ENCODE data around the gene OR6B2.

Gene OR6B2

GRCh38 chr2:240021488-240022104 lies 8.6 kb downstream of the OR6B2 start:
- TF ChIP-seq POLR2A (IDR thresholded peaks at IDR 0.05; ENCODE audit: low read length), result no peak
- no peak for TF ChIP-seq GATA1 (IDR thresholded peaks at IDR 0.05; ENCODE audit: low read depth, low read length)
- DNase-seq, result peak; percentile 67 to 80

GRCh38 chr2:240018071-240018750 lies 12.0 kb downstream of the OR6B2 start:
- TF ChIP-seq GATA1 (IDR thresholded peaks at IDR 0.05; ENCODE audit: low read depth, low read length) (no peak), POLR2A (IDR thresholded peaks at IDR 0.05; ENCODE audit: low read length) (no peak)
- no peak for DNase-seq

- DNase-seq, result no peak
- TF ChIP-seq GATA1 (IDR thresholded peaks at IDR 0.05; ENCODE audit: low read depth, low read length) (no peak), POLR2A (IDR thresholded peaks at IDR 0.05; ENCODE audit: low read length) (no peak)
These were observed 15.9 kb downstream of the OR6B2 start for GRCh38 chr2:240014327-240014726.

- TF ChIP-seq POLR2A (IDR thresholded peaks at IDR 0.05; ENCODE audit: low read length) (no peak), GATA1 (IDR thresholded peaks at IDR 0.05; ENCODE audit: low read depth, low read length) (no peak)
- DNase-seq, result peak in 1 of 2 experiments; percentile 3
These were observed 16.9 kb downstream of the OR6B2 start for GRCh38 chr2:240013343-240013742.

GRCh38 chr2:240002983-240003382 lies 27.2 kb downstream of the OR6B2 start:
- TF ChIP-seq POLR2A (IDR thresholded peaks at IDR 0.05; ENCODE audit: low read length) (no peak), GATA1 (IDR thresholded peaks at IDR 0.05; ENCODE audit: low read depth, low read length) (no peak)
- no peak for DNase-seq

GRCh38 chr2:240000671-240001070 lies 29.6 kb downstream of the OR6B2 start:
- TF ChIP-seq POLR2A (IDR thresholded peaks at IDR 0.05; ENCODE audit: low read length) (no peak), GATA1 (IDR thresholded peaks at IDR 0.05; ENCODE audit: low read depth, low read length) (no peak)
- DNase-seq, result no peak

GRCh38 chr2:239997686-239998409 lies 32.4 kb downstream of the OR6B2 start:
- no peak for TF ChIP-seq POLR2A (IDR thresholded peaks at IDR 0.05; ENCODE audit: low read length)
- TF ChIP-seq GATA1 (IDR thresholded peaks at IDR 0.05; ENCODE audit: low read depth, low read length), result no peak
- no peak for DNase-seq

GRCh38 chr2:239994086-239994485 lies 36.1 kb downstream of the OR6B2 start:
- no peak for TF ChIP-seq GATA1 (IDR thresholded peaks at IDR 0.05; ENCODE audit: low read depth, low read length)
- no peak for TF ChIP-seq POLR2A (IDR thresholded peaks at IDR 0.05; ENCODE audit: low read length)
- no peak for DNase-seq

GRCh38 chr2:239993291-239993690 lies 36.9 kb downstream of the OR6B2 start:
- TF ChIP-seq POLR2A (IDR thresholded peaks at IDR 0.05; ENCODE audit: low read length) (no peak), GATA1 (IDR thresholded peaks at IDR 0.05; ENCODE audit: low read depth, low read length) (no peak)
- no peak for DNase-seq

GRCh38 chr2:239991689-239992314 lies 38.4 kb downstream of the OR6B2 start:
- TF ChIP-seq POLR2A (IDR thresholded peaks at IDR 0.05; ENCODE audit: low read length), result no peak
- TF ChIP-seq GATA1 (IDR thresholded peaks at IDR 0.05; ENCODE audit: low read depth, low read length), result no peak

GRCh38 chr2:239990966-239991365 lies 39.3 kb downstream of the OR6B2 start:
- DNase-seq, result no peak
- TF ChIP-seq GATA1 (IDR thresholded peaks at IDR 0.05; ENCODE audit: low read depth, low read length), result no peak
- TF ChIP-seq POLR2A (IDR thresholded peaks at IDR 0.05; ENCODE audit: low read length), result no peak

More at GRCh38 chr2:239991689-239992314, 38.4 kb downstream of the OR6B2 start:
- DNase-seq, result peak; percentile 55 to 72

- TF ChIP-seq POLR2A (IDR thresholded peaks at IDR 0.05; ENCODE audit: low read length) (no peak), GATA1 (IDR thresholded peaks at IDR 0.05; ENCODE audit: low read depth, low read length) (no peak)
- peak; percentile 23 to 49 for DNase-seq
These were observed 44.9 kb downstream of the OR6B2 start for GRCh38 chr2:239985356-239985755.

GRCh38 chr2:239984421-239985194 lies 45.6 kb downstream of the OR6B2 start:
- TF ChIP-seq GATA1 (IDR thresholded peaks at IDR 0.05; ENCODE audit: low read depth, low read length) (no peak), POLR2A (IDR thresholded peaks at IDR 0.05; ENCODE audit: low read length) (no peak)
- no peak for DNase-seq
